G401.6 (cell line): Measurements from ENCODE around the gene PLVAP.
"Not testable (repeated sequence)": the region's sequence is repeated elsewhere in the genome, so short reads cannot be mapped to it uniquely, and the experiment has no call there.

Experiments used
- FAIRE-seq: peaks from 2 replicates; lab custom pipeline; 2012; peaks lifted over from hg19 to GRCh38; lab: Jason Lieb, UNC

The PLVAP gene

DNA sequence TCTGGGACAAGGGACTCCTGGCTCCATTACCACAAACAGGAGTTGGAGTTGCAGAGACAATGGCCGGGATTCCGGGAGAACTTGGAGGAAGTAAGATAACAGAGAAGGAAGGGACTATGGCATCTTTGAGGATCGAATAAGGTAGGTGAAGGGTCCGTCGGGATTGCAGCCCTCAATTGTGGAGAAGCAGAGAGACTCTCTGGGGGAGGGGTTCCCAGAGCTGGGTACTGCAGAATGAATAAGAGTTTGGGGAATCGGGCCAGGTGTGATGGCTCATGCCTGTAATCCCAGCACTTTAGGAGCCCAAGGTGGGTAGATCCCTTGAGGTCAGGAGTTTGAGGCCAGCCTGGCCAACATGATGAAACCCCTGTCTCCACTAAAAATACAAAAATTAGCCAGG, 24.5 kb upstream of the PLVAP start:
- FAIRE-seq: no peak

DNA sequence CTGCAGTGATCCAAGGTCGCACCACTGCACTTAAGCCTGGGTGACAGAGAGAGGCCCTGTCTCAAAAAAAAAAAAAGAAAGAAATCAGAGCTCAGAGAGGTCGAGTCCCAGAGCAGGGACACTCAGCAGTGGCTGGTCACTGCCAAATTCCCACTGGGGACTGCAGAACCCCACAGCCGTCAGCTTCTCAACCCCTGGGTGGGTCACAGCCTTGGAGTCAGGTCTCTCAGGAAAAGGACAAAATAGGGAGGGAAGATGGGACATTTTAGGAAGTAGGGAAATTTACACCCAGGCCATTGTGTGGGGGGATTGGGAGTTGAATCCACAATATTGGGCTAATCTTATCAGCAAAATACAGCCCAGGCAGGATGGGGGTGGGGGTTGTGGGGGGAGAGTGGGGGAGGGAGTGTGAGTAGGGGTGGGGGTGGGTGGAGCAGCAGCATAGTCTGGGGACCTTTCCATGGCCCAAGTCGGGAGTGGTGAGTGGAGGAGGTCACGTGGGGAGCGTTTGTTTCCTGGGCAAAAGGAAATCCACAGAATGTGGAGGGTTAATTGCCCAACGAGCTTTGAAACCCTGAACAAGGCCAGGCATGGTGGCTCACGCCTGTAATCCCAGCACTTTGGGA, 21.9 kb upstream of the PLVAP start:
- FAIRE-seq: no peak

DNA sequence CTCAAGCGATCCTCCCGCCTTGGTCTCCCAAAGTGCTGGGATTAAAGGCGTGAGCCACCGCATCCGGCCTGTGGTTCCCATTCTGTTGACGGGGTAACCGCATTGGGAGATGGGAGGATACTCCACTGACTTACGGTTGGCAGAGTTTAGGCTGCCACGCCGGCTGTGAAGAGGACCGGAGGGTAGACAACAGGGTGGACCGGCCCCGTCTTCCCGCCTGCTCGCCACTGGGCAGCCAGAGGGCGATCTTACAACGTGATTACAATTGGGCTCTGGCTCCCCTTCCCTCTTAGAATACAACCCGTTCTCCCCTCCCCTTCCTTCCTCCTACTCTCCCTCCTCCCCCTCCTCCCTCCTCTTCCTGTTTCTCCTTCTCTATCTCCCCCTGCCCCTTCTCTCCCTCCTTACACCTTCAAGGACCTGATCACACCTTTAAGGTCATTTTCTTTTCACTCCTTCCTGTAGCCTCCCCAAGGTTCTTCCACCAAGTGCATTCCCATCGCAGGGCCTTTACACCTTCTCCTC, 17.8 kb upstream of the PLVAP start:
- FAIRE-seq: peak; percentile 97

DNA sequence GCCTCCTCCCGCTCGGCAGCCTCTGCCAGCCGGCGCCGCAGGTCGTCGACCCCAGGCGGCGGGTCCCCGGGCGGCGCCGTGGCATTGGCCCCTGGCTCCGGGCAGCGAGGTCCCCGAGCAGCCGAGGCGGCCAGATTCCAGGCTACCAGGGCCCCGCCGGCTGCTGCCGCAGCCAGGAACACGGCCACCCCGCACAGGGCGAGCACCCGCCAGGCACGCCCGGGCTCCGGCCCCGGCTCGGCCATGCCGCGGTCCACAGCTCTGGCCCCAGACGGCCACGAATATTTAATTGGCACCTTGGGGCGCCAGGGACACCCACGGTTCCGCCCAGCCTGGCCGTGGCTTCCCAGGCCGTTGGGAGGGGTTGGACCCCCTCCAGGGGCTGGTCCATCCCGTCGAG, 16.8 kb upstream of the PLVAP start, which contains the start of gene CCDC194:
TSS of gene CCDC194 (minus strand) at position 283 of the 400 bp plus-strand sequence. CDS start at position 245, 38 bp downstream.
- FAIRE-seq: no peak

DNA sequence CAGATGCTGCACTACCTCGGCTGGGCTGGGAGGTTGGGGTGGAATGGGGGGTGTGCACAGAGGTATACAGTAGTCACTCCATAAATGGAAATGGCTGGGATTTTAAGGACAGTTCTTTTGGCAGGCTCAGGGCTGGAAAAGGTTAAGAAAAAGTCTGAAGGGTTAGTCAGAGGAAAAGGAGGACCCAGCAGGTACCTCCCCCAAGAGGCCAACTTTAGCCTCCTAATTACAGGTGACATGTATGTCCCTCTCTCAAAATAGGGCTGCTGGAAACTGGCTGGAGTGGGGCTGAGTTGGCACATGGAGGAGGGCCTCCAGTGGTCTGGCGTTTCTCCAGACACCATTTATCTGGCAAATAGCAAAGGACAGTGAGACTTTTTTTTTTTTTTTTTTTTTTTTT, 15.9 kb upstream of the PLVAP start:
- peak; percentile 15 for FAIRE-seq

DNA sequence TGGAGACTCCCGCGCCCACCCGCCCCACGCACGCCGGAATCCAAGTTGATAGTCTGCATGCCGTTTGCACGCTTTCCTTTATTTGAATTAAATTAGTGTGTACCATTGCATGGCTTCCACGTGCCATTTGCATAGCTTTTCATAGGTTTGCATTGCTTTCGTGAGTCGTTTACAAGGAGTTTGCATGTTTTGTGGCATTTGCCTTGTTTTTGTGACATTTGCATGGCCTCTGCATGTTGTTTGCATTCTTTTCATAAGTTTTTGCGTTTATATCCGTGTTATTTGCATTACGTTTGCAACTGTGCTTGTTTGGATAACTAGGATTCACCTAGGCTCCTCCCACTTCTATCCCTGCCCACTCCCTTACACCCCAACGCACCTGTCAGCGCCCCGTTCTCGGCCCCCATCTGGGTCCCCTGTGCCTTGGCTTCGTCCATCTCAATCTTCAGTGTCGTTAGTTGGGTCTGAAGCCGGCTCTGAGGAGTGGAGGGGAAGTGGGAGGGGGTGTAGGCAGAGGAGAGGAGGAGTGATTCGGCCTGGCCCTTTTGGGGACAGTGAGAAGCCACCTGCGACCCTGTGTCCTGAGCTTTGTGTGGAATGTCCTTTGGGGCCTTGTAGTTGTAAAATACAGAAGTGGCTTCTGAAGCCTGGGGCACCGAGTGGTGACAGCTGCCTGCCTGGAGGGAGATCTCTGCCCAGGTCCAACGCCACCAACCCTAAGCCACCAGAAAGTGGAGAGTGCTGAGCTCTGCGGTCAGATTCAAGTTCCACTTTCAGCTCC, 14.4 kb upstream of the PLVAP start:
- FAIRE-seq: no peak

DNA sequence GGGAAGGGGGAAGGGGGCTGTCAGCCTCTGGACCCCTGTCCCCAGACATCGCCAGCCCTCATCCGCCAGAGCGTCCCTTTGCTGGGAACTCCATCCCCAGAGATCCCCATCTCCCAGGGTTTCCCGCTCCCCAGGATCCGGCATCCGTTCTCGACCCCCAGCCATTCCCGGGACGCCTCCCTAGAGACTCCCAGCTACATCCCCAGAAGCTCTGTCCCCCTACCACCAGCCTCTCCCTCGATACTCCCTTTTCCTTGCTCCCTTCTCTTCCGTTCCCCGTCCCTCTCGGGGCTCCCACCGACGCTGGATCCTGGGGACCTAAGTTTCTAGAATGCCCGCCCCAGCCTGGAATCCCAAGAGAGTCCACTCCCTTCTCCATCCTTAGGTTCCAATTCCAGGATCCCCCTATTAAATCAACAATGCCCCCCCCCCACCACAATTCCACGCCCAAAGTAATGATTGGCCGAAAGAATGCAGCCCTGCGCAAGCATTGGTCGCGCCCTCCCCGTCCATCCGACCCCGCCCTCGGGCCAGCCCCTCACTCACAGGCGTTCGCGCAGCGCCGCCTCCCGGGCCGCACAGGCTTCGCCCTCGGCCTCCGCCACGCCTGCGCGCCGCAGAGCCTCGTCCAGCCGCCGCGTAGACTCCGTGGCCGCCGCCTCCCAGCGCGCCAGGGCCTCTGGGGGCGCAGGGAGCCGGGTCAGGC, 13.7 kb upstream of the PLVAP start:
- peak; percentile 51 for FAIRE-seq

DNA sequence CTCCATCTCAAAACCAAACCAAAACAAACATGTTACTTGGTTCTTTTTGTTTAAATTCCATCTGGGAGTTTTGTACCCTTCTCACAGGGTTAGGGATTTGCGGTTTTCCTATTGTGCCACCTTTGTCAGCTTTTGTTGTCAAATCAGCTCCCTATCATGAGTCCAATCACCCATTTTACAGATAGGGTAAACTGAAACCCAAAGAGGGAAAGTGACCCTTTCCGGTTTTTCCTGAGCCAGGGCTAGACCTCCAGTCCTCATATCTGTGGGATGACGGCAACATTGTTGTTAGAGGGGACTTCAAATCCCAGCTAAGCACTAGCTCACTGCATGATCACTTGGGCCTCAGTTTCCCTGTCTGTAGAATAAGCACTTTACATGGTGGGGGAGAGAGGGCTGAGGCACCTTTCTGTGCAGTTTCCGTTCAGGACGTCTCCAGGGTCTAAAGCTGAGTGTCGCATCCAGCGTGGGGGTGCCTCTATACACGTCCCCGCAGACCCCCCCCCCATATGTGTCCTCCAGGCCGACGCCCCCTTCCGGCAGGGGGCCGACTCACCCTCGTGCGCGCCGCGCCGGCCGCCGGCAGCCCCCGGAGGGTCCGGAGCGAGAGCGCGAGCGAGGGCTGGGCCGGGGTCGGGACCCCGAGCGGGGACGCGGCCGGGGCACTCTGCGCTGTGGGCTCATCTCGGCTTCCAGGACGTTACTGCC, 13.0 kb upstream of the PLVAP start:
- FAIRE-seq: no peak

DNA sequence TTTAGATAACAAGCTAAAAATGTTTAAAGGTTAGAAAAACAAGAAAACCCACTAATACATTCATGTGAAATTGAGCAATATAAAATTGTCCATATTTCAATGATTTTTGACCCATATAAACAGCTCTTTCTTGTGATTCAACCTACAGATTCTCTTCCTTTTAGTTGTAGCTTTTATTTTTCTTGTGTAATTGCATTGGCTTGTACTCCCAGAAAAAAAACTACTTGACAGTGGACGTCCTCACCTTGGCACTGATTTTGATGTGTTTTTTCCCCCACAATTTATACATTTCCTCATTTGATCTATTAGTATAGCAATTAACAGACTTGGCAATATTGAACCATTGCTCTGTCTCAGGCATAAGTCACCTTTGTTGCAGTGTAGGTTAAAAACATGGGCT, 12.1 kb upstream of the PLVAP start:
- no peak for FAIRE-seq

DNA sequence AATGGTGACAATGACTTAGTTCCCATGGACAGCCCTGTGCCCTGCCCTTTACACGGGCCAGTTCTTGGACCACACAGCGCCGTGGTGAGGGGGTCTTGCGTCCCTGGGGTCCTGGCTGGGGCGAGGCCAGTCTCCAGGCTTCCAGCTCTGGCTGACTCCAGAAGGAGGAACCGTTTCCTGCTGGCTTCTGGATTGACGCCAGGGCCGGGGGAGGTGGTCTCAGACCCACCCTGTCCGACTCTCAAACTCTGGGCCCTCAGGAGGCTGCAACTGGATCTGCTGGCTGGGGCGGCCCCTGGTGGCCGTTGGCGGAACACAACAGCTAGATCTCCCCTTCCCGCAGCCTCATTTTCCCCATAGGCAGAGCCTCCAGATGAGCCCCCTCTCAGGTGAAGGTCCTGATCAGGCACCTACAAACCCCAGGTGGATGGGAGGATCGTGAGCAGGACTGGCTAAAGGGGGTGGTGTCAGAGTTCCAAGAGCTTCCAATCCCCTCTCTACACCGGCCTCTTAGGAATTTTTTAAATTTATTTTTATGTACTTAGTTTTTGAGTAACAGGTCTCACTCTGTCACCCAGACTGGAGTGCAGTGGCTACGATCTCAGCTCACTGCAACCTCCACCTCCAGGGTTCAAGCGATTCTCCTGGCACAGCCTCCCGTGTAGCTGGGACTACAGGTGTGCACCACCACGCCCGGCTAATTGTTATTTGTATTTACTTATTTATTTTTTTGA, 8.9 kb upstream of the PLVAP start:
- no peak for FAIRE-seq

DNA sequence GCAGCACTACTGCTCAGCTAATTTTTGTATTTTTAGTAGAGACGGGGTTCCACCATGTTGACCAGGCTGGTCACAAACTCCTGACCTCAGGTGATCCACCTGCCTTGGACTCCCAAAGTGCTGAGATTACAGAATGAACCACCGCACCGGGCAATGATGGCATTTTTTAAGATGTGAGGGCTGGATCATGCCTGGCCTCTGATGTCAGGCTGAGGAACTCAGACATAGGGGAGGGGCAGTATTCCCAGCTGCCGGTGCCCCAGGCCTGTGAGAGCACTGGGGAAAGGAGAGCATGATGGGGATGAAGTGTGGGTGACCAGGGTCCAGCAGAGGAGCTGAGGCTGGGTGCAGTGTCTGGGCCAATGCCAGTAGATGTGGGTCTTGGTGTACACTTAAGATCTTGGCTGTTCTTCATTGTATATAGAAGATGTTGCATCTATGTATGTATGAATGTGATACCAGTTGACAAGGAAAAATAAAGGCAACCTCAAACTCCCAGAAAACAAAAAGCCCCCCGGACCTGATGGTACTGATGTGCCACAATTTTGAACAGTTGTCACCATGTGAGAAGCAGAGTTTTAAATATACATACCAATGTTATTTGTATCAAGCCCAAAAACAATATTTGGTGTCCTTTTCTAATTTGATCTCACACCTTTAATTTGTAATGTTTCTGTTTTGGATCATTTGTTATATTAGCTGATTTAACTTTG, 3.4 kb upstream of the PLVAP start:
- FAIRE-seq: no peak

DNA sequence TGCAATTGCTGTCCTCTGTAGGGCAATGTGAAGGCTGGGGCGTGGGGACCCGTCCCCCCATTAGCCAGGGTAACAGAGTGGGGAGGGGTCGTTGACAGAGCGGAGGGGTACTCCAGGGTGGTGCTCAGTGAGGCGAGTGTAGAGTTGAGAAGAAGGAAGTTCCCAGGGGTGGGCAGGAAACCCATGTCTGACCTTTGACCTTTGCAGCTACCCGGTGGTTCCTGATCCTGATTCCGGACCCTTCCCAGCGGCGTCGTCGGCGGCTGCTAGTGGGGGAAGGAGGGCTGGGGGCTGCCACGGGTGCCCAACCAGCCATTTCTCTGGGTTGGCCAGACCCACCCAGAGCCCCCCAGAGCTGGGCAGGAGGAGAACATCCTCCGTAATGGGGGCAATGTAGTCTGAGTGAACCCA, 2.1 kb upstream of the PLVAP start:
- FAIRE-seq: no peak

DNA sequence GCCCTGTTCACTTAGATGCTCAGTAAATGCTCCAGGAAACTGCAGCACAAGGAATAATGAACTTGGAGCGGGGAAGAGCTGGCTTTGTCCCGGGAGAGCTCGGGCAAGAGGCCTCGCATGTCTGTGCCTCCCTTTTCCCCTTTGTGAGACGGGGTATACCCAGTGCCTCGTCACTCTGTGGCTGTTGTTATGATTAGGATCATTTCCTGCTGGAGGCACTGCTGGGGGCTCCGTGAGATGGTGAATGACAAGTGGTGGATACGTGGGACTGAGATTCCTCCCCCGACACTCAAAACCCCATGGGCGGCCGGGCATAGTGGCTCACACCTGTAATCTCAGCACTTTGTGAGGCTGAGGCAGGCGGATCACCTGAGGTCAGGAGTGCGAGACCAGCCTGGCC, 1.1 kb upstream of the PLVAP start:
- FAIRE-seq: no peak

DNA sequence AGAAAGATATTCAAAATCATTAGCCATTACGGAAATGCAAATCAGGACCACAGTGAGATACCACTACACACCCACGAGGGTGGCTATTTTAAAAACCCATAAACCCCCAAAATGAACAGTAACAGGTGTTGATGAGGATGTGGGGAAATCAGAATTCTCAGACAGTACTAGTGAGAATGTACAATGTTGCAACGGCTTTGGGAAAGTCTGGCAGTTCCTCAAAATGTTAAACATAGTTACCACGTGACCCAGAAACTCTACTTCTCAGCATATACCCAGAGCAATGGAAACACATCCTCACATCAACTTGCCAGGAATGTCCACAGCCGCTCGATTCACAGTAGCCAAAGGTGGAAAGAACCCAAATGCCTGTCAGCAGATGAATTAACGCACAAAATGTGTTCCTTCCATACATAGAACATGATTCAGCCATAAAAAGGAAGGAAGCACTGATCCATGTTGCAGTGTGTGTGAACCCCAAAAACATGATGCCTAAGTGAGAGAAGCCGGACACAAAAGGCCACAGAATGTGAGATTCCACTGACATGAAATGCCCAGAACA, 7.0 kb downstream of the PLVAP start:
- no peak for FAIRE-seq

DNA sequence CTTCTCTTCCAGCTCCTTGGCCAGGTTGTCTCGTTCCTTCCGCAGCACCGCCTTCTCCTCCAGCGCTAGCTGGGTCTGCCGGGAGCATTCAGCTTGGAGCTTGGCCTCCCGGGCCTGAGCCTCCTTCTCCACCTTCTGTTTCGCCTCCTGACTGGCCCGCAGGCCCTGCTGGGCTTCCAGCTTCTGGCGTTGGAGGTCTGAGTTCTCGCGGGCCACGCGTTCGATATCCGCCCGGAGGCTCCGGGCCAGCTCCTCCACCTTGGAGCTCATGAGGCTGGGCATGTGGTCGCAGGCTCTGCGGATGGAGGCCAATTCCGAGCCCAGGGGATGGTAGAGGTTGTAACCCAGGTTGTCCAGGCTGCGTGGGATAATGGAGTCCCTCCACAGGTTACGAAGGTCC, 11.8 kb downstream of the PLVAP start:
- no peak for FAIRE-seq

DNA sequence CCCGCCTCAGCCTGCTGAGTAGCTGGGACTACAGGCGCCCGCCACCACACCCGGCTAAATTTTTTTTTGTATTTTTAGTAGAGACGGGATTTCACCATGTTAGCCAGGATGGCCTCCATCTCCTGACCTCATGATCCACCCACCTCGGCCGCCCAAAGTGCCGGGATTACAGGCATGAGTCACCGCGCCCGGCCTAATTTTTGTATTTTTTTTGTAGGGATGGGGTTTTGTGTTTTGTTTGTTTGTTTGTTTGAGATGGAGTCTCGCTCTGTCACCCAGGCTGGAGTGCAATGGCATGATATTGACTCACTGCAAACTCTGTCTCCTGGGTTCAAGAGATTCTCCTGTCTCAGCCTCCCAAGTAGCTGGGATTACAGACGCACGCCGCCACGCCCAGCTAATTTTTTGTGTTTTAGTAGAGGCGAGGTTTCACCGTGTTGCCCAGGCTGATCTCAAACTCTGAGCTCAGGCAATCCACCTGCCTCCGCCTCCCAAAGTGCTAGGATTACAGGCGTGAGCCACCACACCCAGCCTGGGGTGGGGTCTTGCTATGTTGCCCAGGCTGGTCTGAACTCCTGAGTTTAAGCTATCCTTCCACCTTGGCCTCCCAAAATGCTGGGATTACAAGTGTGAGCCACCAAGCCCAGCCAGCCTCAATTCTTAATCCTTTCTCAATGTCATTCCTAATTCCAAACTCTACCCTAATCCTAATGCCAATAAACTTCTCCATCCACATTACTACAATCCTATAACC, 13.1 kb downstream of the PLVAP start:
- not testable (repeated sequence) for FAIRE-seq

DNA sequence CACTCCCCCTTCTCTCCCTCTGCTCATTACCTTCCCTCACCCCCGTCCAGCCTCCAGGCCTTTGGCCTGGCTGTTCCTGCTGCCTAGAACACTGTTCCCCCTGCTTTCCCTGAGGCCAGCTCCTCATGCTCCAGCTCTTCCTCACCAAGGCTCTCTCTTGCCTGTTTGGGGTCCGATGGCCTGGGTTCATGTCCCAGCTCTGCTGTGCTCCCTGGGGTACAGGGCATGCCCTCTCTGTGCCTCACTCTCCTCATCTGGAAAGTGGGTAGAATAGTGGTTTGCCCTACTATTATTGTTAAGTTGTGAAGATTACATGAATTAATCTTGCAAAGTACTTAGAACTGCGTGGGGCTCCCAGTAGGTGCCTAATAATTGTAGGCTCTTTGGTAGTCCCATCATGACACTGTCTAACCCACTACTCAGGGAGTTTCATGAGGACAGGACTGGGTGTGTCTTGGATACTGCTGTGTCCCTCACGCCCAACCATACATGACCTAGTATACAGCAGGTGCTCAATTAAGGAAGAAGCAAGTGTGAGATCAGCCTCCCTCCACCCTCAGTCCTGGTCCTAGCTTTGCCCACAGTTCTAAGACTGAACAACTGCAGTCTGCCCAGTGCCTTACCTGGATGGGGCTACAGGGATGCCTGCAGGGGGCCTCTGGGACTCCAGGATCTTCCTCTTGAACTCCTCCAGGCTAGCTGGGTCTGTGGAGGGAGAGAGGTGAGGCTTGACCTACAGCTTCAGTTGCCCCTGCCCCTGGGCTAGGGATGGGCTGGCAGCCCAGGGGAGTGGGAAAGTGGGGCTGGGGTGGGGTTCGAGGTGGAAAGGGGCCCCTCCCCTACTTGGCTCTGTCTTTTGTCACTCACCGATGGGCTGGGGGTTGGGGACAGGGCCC, 17.0 kb downstream of the PLVAP start:
- FAIRE-seq: no peak

DNA sequence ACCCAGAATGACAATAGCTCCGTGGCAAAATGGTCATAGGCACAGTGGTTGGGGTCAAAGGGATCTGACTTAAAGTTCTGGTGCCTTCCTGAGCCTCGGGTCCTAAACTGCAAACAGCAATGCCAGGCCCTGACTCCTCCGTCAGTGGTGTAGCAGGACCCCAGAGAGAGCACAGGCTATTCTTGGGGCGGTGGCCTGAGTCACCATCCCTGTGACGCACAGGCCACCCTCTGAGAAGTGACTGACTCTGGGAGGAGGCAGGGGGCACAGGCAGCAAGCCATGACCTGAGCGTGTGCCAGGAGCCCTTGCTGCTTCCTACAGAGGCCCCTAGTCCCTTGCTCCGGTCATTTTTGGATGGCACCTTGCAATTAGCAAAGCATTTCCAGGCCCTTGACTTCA, 18.7 kb downstream of the PLVAP start:
- no peak for FAIRE-seq

DNA sequence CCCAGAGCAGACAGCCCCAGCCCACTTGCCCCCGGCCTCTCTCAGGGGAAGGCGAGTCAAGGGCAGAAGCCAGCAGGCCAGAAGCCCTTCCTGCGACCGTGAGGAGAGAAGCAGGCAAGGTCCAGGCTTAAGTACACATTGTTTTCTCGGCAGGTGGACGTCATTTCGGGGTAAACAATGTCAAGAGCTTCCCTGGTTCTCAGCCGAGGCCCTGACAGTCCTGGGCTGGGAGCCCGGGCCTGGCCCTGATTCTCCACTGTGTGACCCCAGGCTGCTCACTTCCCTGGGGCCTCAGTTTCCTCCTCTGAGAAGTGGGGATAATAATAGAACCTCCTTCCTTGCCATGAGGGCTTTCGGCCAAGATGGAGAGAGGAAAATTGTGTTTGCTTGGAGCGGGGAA, 19.4 kb downstream of the PLVAP start:
- FAIRE-seq: no peak
